HG03342 (cell line): ENCODE results near the gene SAMSN1.

Experiments used
- ATAC-seq: cut with Tn5 transposase; IDR thresholded peaks from one replicate; pipeline ENCODE4 v1.9.1; 2021; ENCODE audit warnings: mild to moderate bottlenecking, moderate library complexity; ENCODE audit not compliant: unreplicated experiment

The SAMSN1 gene

DNA sequence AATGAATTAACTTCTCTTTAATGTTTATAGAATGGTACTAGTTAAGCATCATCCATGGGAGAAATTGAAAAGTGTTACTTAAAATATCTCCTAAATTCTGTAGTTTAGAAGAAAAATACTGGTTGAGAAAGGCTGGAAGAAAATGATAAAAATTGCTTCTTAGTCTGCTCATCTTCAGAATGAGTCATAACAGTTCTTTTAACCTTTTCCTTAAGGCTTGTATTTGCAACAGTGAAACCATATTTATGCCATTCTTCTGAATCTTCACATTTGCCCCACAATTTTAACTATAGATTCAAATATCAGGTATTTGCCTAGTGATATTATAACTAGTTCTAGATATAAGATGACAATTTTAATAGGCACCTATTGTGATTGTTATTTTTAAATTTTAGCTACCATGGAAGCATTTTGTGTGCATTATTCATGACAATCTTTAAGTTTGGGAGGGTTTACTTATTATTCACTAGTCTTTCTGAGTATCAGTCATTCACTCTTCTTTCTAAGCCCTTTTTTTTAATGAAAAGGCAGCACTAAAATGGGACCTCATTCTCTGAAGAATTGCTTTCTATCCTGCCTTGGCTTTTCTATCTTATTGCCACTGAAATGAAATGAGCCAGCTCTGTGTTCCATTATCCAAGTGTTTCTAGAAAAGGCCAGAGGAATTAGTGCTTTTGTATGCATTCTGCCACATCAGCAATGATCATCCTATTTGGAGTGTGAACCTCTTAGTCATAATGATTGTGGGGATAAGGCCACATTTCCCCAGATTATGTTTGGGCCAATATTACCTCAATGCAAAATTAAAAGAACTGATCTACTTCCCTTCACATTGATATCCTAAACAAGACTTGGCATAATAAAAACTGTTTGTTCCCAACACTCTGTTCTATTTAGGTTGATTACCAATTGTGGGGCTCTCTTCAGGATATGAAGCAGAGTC, 58.4 kb downstream of the SAMSN1 start:
- ATAC-seq, result no peak

DNA sequence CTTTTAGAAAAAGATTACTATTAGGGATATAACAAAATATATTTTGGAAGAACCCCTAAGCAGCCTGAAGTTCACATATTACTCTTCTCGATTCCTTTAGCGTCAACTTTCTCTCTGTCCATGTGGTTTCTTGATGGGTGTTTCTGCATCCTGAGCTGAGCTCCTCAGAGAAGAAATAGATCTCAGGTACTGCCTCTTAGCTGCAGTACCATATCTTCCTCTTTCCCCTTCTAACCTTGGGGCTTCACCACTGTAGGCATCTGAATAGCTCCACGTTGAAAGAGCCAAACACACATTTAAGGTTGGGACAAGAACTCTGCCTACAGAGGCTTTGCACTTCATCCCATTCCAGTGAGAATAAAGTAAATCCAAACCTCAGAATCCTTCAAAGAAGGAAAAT, 59.2 kb downstream of the SAMSN1 start:
- ATAC-seq, result no peak

DNA sequence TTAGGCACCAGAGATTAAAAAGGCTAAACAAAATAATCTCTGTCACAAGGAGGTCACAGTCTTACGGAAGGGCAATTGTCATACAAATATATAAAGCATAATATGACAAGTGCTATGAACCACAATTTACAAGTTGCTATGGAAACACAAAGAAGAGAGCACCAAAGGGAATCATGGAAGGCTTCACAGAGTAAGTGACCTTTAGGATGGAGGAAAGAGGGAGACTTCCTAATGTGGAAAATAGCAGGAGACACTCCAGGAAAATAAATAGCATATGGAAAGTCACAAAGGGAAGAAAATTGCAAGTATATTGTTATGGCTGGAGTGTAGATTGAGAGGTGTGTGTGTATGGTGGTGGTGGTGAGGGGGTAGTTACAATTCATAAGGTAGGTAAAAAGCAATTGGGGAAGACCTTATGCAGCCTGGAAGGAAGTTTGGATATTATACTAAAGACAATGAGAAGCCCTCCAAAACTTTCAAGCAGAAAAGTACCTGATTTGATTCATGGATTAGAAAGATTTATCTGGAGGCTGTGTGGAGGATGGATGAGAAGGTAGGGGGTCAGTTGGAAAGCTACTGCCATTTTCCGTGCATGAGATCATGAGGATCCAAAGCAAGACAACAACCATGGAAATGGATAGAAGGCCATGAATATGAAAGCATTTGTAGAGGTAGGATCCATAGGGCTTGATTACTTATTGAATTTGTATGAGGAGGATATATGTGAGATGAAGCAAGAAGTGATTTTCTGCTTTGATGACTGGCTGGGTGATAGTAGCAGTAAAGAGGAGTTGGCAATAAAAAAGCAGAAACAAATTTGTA, 61.7 kb downstream of the SAMSN1 start:
- ATAC-seq, result no peak

DNA sequence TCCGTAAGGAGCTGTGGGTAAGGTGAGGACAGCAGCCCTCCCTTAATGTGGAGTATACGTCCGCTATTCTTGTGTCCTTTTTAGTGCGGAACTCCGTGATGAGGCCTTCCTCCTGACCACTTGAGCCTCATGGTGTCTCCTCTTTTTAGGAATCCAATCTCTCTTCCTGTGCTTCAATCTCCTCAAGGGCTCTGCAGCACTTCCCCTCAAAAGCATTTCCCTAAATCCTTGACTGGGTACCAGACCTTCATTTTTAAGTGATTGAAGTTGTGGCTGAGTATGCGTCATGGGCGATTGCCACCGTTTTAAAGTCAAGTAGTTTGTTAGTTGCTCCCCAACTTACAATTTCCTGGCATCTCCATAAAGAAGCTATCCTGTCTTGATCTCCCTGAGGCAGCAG, 62.8 kb downstream of the SAMSN1 start:
- ATAC-seq, result no peak

DNA sequence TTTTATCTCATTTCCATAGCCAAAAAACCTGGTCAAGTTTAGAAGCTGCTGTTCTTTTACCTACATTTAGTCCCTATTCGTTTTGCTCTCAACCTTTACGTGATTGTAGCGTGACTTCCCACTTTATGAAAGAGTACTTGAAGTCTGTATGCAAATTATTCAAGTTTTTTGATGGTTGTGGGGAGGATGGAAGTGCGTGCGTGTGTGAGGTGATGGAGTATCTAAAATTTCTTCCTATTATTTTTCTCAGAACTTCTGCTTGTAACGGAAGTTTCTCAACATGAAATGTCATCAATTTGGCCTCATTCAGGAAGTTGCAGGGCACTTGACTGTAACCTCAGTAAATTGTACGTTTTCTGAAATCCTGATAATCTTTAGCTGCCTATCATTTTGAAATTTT, 64.0 kb downstream of the SAMSN1 start:
- ATAC-seq, result no peak

DNA sequence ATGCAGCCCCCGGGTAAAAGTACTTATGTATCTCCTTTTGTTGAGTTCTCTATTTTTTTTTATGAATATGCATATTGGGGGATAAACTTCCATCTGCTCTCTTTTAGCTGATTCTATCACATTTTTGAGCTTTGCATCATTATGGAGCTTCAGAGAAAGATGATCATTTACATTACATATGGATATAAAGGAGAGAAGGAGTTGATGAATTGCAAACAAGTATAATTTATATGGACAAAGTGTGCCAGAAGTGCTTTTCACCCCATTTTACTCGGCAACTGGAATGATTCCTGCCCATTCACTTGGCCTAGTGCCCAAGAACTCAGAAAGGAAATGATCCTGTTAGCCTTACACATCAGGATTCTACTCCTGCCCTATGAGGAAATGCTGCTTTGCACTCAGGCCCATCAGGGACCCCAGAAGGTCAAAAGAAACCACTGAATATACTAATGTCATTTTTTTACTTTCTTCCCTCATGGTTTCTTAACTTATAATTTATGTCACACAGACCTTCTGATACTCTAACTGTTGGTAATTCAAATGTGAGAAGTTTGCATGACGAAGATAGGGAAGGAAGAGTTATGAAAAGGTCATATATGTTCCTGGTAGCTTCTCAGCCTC, 65.6 kb downstream of the SAMSN1 start:
- no peak for ATAC-seq

DNA sequence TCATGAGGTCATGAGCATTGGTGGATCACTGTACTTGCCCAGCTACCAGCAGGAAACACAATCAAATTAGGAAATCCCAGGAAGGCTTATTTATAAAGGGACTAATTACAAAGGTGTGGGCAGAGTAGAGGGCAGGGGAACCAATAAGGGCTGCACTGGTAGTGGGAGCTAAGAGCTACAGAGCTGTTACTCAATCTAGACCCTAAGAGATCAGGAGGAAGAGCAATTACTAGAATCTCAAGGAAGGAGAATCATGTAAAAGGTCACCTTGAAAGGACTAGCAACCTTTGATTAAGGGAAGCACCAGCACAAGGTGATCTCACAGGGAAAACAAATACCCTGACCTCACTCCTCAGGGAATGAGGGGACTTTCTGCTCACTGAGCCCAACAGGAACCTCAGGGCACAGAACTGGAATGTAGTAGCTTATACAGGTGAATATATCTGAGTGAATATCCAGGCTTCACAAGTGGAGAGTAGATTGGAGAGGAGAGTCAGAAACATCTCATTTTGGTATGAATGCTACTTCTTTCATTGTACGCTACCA, 66.8 kb downstream of the SAMSN1 start:
- no peak for ATAC-seq

DNA sequence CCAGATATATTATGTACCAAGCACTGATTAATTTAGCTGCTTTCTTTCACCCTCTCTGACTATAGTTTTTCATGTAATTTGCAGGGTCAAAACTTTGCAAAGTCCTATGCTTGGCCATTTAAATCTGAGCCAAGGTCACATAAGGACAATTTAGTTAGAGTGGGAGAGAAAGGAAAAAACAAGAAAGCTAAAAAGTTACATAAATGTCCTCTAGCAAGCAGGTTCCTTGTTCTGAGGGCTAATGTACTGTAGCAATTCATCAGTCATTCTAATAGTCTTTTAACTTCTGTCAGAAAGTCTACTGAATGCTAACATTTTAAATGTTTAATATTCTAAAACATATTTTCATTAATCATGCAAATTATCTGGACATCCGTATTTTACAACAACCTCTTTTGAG, 68.3 kb downstream of the SAMSN1 start:
- ATAC-seq, result no peak

DNA sequence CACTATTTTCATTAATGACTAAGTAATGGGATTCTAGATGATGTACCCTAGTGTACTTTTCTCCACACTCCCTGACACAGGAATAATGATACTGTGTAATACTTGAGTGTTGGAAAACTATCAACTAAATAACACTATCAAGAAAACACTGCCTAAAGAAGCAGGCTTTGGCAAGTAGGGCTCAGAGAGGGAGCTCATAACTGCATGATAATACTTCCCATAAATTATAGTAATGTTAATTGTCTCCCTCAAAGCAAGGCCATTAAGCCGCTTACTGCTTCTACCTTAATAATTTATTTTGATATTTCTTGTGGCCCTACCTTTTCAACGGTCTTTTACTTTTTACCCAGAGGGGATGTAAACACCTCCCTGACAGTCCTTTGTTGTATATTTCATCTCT, 69.0 kb downstream of the SAMSN1 start:
- ATAC-seq, result no peak

DNA sequence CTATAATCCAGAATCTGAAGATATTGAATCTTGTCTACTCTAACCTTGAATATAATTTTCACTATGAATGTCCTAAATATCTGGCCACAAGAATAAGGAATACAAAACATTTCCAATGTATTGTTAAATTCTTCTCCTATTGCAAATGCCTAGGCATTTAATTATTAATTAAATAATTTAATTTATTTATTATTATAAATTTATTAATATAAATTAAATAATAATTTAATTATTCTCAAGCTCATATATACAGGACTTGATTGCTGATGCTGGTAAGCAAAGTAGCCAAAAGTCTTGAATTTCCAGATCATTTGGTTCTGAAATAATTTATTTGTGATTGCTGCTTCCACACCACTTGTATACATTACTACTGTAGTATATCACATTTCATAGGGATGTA, 71.1 kb downstream of the SAMSN1 start:
- ATAC-seq, result no peak

DNA sequence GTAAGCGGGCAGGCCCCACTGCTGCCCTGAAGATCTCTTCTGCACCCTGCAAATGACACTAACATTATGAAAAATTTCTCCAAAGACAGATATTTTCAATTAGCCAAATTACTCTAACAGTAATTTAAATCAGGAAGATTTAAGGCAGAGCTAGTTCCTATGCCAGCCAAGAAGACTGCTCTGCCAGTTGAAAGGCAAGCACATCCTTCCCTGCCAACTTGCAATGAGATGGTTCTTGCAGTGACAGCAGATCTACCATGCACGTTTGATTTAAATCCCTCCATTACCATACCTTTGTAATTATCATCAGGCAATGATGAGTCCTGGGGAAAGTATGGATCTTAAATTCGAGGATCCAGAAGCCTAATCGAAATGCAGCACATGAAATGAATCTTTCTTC, 76.5 kb downstream of the SAMSN1 start:
- ATAC-seq, result no peak

DNA sequence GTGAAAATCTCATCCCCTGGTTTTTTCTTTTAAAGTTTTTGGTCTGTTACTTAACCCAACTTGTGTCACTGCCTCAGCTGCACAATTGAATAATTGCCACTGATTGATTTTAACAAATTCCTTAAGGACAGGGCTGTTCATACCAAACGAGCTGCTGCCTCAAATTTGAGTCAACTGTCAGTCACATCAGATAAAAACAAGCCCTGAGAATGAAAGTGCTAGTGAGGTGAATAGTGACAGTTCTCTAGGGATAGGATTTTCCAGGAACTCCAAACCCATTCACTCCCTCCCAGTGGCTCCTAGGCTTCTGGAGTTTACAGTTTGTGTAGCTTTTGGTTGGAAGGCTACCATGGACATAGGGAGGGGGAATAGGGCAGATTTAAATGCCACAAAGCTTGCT, 79.4 kb downstream of the SAMSN1 start:
- ATAC-seq, result no peak

DNA sequence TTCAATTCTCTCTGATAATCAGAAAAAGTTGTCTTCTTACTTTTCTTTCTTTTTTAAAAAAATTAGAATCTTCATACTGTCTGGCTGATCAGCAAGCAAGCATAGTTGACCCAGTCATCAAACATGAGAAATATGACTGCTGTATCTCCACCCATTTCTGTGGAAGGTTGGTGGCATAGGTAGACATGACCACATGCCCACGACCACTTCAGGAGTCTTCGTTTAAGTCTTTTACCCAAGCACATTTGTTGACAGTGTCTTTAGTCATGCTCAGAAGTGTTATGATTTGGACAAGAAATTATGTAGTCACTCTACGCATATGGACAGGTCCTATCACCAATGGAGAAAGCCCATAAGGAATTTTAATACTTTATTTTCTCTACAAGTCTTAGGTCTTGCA, 88.4 kb downstream of the SAMSN1 start:
- no peak for ATAC-seq

DNA sequence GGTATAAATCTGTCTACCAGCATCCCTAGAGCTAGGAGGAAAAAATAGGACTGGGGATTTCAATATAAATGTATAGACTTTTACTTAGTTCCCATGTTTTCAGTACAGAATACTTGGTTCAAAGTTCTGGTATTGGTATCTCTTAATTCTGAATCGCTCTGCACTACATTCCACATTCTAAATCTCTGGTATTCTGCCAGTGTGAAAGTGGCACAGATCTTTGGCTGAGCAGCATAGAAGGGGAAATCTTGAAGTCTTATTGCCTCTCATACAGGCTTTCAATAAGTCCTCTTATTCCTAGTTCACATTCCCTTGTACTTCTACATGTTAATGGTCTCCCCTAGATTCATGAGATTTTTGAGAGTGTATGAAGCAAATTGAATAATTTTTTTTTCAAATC, 89.2 kb downstream of the SAMSN1 start:
- ATAC-seq, result no peak

DNA sequence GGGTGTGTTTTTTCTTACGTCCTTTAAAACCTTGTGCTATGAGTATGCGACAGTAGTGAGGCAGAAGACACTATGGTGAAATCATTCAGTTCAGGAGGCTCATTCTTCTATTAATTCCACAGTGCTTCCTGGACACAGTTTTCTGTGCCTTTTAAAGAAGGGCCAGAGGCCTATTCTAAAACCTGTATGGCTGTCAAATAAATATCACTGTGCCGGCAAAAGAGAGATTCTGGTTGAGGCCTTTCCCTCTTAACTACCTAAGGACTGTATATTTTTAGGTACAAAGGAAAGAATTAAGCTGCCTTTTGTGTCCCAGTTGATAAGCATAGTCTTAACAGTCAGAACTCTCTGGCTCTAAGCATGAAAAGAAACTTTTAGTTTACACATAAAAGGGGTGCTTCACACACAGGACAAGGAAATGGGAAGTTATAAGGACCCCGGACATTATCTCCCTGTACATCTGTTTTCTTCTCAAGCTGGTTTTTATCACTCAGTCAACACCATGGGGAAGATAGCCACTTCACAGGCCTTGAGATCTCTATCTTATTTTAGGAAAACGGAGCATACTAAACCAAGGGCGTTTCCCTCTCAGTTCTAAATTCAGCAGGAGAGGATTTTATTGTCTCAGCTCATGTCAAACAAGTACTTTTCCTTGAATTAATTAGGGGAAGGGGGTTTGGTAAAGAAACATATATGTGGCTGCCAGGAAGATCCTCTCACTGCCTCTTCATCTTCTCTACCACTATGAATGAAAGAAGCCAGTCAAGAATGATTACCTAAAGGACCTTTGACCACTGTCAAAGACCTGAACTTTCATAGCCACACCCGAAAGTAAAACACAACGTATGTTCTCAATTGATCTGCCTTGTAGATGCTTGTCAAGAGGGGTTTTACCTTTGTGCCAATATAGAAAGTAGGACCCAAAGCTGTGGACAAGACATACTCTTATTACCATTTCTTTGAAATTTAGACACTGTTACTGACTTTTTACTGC, 91.8 kb downstream of the SAMSN1 start:
- peak; percentile 75 for ATAC-seq

DNA sequence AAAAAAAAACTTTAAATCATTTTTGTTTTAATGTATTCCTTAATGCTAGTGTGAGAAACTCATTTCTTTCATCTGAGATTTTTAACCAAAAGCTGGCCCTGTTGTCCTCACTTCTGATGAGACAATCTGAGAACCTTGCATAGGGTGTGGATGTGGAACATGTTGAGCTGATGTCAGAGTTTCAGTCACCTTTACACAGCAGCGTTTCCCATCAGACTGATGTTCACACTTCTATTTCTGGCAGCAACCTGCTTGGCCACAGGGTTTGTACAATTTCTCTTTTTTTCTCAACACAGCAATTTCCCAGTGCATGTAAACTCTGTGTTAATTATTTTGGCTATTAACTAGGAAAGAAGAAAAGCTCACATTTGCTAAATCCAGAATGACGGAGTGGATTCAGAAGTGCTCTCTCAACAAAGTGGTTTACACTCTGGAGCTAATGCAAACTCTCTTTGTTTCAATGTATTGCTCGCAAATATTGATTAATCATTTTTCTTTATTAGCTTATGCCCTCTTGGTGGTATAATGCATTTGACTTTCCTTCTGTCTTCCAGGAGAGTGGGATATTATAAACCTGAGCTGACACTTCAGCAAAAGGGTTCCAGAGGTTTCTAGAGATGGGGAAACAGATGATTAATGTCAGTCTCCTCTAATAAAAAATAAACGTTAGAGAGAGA, 92.6 kb downstream of the SAMSN1 start:
- peak; percentile 82 for ATAC-seq

DNA sequence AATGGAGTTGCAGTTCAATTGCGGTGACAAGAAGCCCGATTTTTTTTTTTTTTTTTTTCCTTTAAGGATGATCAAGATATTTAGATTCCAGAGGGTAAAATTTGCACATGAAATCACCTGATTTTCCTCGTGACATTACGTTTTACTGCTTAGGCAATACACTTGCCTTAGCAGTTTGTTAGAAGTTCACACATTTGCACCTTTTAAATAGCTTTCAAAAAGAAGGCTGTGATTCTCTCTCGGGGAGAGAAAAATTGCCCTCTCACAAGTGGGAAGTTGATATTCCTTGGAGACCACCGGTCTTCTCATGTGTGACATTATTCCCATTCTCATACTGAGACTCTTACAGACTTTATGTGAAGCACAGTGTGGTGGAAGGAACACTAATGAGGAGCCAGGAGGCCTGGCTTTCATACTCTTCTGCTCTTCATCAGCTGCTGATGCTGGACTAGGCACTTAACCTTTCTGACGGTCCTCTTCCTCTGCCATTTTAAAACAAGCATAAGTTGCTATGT, 93.3 kb downstream of the SAMSN1 start:
- ATAC-seq, result no peak

DNA sequence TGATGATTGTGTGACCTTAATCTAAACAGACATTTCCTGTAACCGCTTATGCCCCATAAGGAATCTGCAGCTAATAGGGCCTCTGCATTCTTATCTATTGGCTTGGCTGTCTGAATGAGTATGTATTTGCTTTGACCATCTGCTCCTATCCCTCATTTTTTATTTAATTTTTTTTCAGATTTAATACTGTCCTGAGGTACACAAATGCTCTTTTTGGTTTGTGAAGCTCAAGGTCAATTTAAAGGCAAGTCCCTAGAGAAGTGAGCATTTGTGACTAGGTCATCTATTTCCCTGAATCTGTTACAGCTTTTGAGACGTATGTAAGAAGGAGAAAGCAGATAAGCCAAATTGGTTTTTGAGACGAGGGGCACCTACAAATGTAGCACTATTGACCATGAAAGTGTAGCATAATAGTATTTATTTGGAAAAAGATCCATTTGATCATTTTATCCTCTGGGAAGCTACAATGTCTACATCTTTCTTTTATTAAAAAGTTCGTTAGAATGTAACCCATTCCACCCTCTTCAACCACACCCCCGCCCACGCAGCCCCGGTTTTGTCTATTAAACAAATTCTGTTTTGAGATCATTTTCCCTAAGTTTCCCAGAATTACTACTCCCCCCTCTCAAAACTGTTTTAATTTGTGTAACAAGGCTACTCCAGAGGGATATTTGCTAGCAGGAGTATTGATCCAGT, 93.9 kb downstream of the SAMSN1 start:
- ATAC-seq, result no peak

DNA sequence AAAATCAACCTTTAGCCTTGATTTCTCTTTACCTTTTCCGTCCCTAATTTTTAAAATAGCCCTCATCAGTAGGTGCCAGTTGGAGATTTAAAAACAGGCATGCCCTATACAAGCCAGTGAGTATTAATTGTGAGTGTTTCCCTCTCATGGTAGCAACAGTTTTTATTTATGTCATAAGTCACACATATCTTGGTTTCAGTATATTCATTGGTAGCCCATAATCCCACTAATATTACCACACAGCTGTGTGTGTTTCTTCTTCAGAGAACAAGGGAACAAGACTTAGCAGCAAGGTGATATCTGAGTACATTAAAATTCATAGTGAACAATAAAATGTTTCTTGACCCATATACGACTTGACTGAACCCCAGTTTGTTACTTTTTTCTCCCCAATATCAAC, 94.6 kb downstream of the SAMSN1 start:
- ATAC-seq, result no peak
